HepG2 (cell line): ENCODE data around the gene CDHR4. TPM values are rescaled to one million over a fixed set of nuclear protein-coding genes. Genes with fewer than 3 reads are reported as not detected.

ENCODE experiments used
- BORCS8-MEF2B ChIP-seq: sonication (generic); formaldehyde crosslinking; IDR thresholded peaks from 2 replicates; pipeline ENCODE4 v1.8.0; 2022; ENCODE audit warnings: mild to moderate bottlenecking, missing genetic modification reagents
- CSRNP1 ChIP-seq: sonication (generic); formaldehyde crosslinking; IDR thresholded peaks from 2 replicates; pipeline ENCODE4 v1.8.1; 2023; ENCODE audit warnings: mild to moderate bottlenecking, missing genetic modification reagents
- GTF3A ChIP-seq: sonication (generic); formaldehyde crosslinking; conservative IDR thresholded peaks from 2 replicates; pipeline ENCODE4 v1.4.0; 2020; ENCODE audit warnings: mild to moderate bottlenecking, missing genetic modification reagents
- JARID2 ChIP-seq: sonication (generic); formaldehyde crosslinking; IDR thresholded peaks from 2 replicates; pipeline ENCODE4 v1.8.1; 2023; ENCODE audit warnings: missing genetic modification reagents, inconsistent platforms; ENCODE audit not compliant: insufficient replicate concordance
- MNT ChIP-seq: fragments of 450-650 bp; IDR thresholded peaks from 2 replicates; pipeline ENCODE4 v1.6.1; 2016
- TSC22D2 ChIP-seq: sonication (generic); formaldehyde crosslinking; IDR thresholded peaks from 2 replicates; pipeline ENCODE4 v1.5.1; 2020; ENCODE audit warnings: missing genetic modification reagents, mild to moderate bottlenecking, borderline replicate concordance
- ZHX2 ChIP-seq, 2 experiments: sonication (generic) in 1 of 2; formaldehyde crosslinking in 1 of 2; IDR thresholded peaks; 2 replicates each; pipeline versions ENCODE4 v1.6.1 to v1.9.0; 2014 to 2022; ENCODE audit warnings: antibody characterized with exemption in 1 of 2, borderline replicate concordance in 1 of 2, inconsistent platforms in 1 of 2, low read depth in 1 of 2, missing genetic modification reagents in 1 of 2
- ZNF512B ChIP-seq: sonication (generic); formaldehyde crosslinking; IDR thresholded peaks from 2 replicates; pipeline ENCODE4 v1.5.1; 2020; ENCODE audit warnings: missing genetic modification reagents, mild to moderate bottlenecking, borderline replicate concordance
- polyA plus RNA-seq, 8 experiments: library from polyadenylated mRNA; depleted of rRNA in 3 of 8; stranded (reverse) in 7 of 8; unstranded in 1 of 8; fragments of >200 nt; fragmentation: Illumina TruSeq in 4 of 8; extraction: Trizol in 4 of 8; gene quantifications; 2 replicates each; pipeline versions ENCODE4 v1.2.1 to v1.2.3, GENCODE V29; 2011 to 2016; ENCODE audit warnings: low read depth in 4 of 8, missing spikeins in 1 of 8, mixed read lengths in 1 of 8; ENCODE audit not compliant: insufficient read depth in 1 of 8
- total RNA-seq, 5 experiments: library from RNA; depleted of rRNA; stranded (reverse); fragments of >200 nt; fragmentation: Illumina TruSeq; extraction: Trizol; gene quantifications; 2 replicates each; pipeline ENCODE4 v1.2.3, GENCODE V29; 2016; ENCODE audit warnings: low read depth in 1 of 5
- TF ChIP-seq, protein P1 (sequence below): sonication (generic); formaldehyde crosslinking; IDR thresholded peaks from 2 replicates; pipeline ENCODE4 v1.4.0; 2020; ENCODE audit warnings: missing genetic modification reagents, borderline replicate concordance

CDHR4 gene
- total and polyA plus RNA-seq, 2 of the 13 experiments (the other 11 are each of a cell fraction or from before 2014, with no cell fraction given) = 0.21 TPM; not detected in 1

DNA sequence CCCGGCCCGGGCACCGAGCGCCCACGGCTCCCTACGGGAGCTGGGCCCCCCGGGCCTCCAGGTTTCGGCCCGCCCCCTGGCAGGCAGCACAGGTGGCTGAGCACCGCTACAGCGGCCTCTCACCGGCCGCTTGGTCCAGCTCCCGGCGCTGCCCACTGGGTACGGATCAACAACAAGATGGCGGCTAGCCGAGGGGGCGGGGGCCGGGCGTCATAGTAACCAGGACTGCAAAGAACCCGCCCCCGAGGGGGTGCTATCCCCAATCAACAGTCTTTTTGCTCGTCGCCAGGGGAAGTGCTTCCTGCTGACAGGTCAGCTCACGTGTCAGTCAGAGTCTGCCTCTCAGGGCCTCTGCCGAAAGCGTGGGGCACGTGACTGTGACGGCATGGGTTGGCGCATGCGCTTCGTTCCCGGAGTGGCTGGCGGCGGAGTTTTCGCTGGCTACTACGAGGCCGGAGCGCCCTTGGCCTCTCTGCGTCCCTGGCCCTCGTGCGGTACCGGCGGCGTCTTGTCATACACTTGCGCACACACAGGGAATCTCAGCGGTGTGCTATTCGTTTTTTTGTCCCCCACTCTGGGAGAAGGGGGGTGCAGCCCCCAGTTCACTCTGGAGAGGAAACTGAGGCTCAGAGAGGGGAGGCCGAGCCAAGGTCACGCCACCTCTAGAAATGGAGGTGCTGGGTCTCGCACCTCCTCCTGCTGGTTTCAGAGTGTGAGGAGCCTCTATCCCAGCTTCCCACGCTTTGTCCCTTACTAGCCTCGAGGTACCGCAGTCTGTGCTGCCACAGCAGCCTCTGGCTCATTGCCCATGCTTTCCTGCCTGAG is 13.1 kb downstream of the CDHR4 start, which contains the start of gene IP6K1 (continued):
- peak; percentile 87; the same call in 1 of the 2 replicates for TF ChIP-seq ZHX2 (IDR thresholded peaks at IDR 0.05; ENCODE audit: low read depth)
- TF ChIP-seq ZHX2 (CRISPR knock-in tag; IDR thresholded peaks at IDR 0.05; ENCODE audit: borderline replicate concordance) = no peak
- TF ChIP-seq CSRNP1 (CRISPR knock-in tag) = peak; percentile 58; the same call in 1 of the 2 replicates
- TF ChIP-seq, protein P1, sequence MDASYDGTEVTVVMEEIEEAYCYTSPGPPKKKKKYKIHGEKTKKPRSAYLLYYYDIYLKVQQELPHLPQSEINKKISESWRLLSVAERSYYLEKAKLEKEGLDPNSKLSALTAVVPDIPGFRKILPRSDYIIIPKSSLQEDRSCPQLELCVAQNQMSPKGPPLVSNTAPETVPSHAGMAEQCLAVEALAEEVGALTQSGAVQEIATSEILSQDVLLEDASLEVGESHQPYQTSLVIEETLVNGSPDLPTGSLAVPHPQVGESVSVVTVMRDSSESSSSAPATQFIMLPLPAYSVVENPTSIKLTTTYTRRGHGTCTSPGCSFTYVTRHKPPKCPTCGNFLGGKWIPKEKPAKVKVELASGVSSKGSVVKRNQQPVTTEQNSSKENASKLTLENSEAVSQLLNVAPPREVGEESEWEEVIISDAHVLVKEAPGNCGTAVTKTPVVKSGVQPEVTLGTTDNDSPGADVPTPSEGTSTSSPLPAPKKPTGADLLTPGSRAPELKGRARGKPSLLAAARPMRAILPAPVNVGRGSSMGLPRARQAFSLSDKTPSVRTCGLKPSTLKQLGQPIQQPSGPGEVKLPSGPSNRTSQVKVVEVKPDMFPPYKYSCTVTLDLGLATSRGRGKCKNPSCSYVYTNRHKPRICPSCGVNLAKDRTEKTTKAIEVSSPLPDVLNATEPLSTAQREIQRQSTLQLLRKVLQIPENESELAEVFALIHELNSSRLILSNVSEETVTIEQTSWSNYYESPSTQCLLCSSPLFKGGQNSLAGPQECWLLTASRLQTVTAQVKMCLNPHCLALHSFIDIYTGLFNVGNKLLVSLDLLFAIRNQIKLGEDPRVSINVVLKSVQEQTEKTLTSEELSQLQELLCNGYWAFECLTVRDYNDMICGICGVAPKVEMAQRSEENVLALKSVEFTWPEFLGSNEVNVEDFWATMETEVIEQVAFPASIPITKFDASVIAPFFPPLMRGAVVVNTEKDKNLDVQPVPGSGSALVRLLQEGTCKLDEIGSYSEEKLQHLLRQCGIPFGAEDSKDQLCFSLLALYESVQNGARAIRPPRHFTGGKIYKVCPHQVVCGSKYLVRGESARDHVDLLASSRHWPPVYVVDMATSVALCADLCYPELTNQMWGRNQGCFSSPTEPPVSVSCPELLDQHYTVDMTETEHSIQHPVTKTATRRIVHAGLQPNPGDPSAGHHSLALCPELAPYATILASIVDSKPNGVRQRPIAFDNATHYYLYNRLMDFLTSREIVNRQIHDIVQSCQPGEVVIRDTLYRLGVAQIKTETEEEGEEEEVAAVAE = peak; percentile 98
- TF ChIP-seq ZNF512B (CRISPR knock-in tag) = no peak
- peak; percentile 66; the same call in 1 of the 2 replicates for TF ChIP-seq BORCS8-MEF2B (CRISPR knock-in tag)
- TF ChIP-seq TSC22D2 (CRISPR knock-in tag) = peak; percentile 66; the same call in 1 of the 2 replicates
- TF ChIP-seq JARID2 (CRISPR knock-in tag) = peak; percentile 90
- TF ChIP-seq MNT = peak; percentile 90
- TF ChIP-seq GTF3A = no peak
